Cardiac fibroblast (primary cell): ENCODE data around the gene PAK5.

ENCODE experiments used
- DNase-seq, 2 donors: peaks; one replicate each; pipeline versions ENCODE4 v3.0.0 to v3.0.0-alpha.2; 2010; ENCODE audit warnings: low read depth in 2 of 2
- H3K4me3 ChIP-seq, 2 donors: replicated peaks in 1 of 2; 1 replicate in 1 of 2; 2 replicates in 1 of 2; pipeline ENCODE4 v1.5.1; 2011; ENCODE audit warnings: low read depth in 2 of 2, low read length in 2 of 2, mild to moderate bottlenecking in 2 of 2, moderate library complexity in 1 of 2
- CTCF ChIP-seq: IDR thresholded peaks from one replicate; pipeline ENCODE4 v1.5.1; 2011; ENCODE audit warnings: low read depth, mild to moderate bottlenecking, low read length, inconsistent platforms

The PAK5 gene

DNA sequence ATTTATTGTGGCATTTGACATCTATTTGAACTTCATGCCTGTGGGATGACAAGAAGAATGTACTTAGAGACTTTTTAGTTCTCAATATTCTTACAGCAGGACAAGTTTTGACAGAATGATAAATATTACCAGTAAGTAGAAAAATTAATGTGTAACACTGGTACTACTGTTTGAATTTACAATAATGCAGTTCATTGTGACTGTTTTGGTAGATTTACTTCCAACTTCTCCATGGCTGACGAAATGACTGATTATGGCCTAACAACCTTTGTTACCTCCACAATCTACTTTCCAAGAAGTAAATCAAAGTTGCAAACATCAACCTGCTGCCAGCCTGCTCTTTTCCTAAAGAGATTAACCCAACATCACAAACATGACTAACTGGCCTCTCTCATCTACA, 38.5 kb downstream of the PAK5 start:
- no peak for TF ChIP-seq CTCF
- H3K4me3 ChIP-seq: no peak overlapping the region
- no peak for DNase-seq

- TF ChIP-seq CTCF: no peak
- no peak overlapping the region for H3K4me3 ChIP-seq
- DNase-seq: no peak
These were observed 44.0 kb downstream of the PAK5 start for GRCh38 chr20:9794831-9795230.

DNA sequence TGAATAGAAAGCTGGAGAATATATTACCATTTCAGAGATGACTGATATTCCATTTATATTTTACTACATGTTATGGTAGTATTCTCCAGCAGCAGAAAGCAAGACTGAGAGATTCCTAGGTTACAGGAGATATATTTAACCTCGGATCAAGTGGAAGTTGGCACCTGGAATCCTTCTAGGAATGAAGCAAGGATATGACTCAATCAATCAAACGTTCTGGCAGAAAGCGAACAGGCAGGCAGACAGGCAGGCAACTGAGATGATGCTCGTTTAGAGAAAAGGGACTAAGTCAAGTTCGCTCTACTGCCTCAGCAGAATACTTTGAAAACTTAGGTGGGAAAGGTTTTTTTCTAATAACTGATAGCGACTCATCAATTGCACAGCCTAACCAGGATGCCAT, 46.2 kb downstream of the PAK5 start:
- no peak for DNase-seq
- H3K4me3 ChIP-seq: no peak overlapping the region
- TF ChIP-seq CTCF: no peak

DNA sequence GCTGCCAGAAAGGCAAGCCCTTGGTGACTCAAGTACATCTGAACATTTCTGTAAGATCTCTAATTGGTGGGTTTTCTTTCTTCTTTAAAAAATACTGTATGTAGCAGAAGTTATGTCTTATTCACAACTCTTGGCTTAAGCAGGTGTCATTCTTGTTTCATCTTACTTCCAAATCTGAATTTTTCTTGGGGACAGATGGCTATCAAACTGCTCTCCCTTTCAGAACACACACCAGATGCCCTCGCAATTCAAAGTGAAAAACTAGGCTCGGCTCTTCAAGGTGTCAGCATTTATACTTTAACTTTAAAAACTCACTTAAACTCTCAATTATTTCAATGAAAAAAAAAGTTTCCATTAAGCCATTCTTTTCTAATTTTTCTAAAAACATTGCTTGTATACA, 49.7 kb downstream of the PAK5 start:
- no peak for DNase-seq
- no peak overlapping the region for H3K4me3 ChIP-seq
- no peak for TF ChIP-seq CTCF

DNA sequence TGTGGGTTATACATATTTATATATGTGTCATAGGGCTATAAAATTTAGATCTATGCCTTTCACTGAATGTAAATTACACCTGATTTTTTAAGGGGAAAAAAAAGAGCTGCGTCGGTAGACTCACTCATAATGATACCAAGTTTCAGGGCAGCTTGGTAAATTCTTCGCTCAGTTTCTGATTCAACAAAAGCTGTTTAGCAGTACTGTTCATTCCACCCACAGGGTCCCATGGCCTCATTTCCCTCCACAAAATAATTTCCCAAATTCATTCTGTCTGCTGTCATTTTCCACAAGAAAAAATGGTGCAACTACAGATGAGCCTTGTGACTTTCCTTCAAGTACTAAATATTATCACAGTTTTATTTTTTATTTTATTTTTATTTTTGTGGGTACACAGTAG, 63.7 kb downstream of the PAK5 start:
- DNase-seq: no peak
- H3K4me3 ChIP-seq: no peak overlapping the region
- no peak for TF ChIP-seq CTCF

DNA sequence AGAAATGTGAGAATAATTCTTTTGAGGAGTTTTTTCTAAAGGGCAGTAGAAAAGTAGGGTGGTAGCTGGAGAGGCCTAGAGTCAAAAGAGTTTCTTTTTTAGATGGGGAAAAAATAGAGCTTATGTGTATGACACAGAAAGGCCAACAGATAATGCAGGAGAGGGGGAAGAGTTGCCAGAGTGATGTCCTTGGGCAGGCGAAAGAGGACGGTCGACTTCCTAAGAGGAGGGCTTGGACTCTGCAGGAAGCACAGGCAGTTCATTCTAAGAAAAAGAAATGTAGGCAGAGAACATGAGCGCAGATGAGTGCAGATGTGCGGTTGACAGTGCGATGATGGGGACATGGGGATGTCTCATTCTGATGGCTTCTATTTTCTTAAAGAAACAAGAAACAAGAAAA, 68.9 kb downstream of the PAK5 start:
- no peak for DNase-seq
- TF ChIP-seq CTCF: no peak
- no peak overlapping the region for H3K4me3 ChIP-seq

DNA sequence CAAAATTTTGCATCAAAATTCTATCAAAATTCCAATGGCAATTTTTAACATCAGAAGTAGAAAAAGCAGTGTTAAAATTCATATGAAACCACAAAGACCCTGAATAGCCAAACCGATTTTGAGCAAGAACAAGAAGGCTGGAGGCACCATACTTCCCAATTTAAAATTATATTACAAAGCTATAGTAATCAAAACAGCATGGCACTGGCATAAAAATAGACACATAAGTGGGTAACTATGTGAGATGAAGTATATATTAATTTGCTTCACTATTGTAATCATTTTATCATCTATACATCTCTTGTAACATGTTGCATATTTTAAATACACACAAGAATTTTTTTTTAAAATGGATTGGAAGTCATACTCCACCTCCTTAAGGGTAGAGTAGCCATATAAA, 77.4 kb downstream of the PAK5 start:
- no peak overlapping the region for H3K4me3 ChIP-seq
- no peak for DNase-seq
- TF ChIP-seq CTCF: no peak
